ENCODE measurements around the gene PAQR9.

PAQR9 gene, protein sequence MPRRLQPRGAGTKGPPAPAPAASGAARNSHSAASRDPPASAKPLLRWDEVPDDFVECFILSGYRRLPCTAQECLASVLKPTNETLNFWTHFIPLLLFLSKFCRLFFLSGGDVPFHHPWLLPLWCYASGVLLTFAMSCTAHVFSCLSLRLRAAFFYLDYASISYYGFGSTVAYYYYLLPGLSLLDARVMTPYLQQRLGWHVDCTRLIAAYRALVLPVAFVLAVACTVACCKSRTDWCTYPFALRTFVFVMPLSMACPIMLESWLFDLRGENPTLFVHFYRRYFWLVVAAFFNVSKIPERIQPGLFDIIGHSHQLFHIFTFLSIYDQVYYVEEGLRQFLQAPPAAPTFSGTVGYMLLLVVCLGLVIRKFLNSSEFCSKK

DNA sequence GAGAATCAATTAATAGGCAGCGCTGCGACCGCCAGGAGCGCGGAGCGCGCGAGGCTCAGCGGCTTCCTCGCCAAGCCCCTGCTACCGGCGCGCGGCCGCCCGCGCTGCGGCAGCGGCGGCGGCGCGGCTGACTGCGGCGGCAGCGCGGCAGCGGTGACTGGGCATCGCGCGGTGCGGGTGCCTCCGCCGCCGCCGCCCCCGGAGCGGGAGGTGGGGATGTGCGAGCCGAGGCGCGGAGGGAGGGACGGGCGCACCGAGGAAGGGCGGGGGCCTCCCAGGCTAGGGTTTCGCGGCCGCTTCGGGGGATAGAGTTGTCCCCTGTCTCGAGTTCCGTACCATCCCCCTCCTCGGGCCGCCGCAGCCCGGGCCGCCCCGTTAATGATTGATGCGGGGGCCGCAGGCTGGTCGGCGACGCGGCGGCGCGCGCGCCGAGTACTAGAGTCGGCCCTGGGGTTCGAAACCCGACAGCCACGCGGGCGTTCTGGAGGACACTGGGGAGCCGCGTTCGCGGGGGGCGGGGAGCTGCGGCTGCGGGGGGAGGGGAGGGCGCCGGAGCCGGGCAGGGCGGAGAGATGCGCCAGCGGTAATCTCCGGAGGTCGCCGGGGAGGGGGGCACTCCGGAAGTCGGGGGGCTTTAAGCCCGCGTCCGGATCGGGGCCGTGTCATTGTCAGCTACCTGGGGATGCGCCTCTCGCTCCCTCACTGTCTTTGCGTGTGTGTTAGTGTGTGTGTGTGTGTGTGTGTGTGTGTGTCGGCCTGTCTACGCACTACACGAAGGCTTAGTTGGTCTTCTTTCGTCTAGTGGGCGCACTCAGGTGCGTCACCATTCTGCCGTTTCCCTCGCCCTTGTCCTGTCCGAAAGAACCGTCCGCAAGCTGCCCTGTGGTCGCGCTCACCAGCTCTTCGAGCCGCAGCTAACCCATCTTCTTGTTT lies at the start of gene PAQR9:
PAQR9 (minus strand) TSS at position 159 of the 933 bp plus-strand sequence. CDS start 338 bp downstream, outside the sequence.
- H3K27ac ChIP-seq (ENCODE audit: poor library complexity, severe bottlenecking) = no peak within 1 kb of the TSS
- H3K9me3 ChIP-seq (ENCODE audit: severe bottlenecking) = no peaks in the 10 kb centered on the region
- peaks cover 6% of the 10 kb centered on the region for H3K4me1 ChIP-seq (ENCODE audit: insufficient read depth, poor library complexity, severe bottlenecking)
- H3K4me3 ChIP-seq (ENCODE audit: severe bottlenecking) = peak within 1 kb of the TSS; percentile 49
- DNase-seq (ENCODE audit: low spot score) (no peak), ATAC-seq (ENCODE audit: low read depth) (peak; percentile 35; the same call in 2 of the 3 replicates)
- no peaks in the 10 kb centered on the region for H3K36me3 ChIP-seq (ENCODE audit: low read depth)
- peaks cover 11% of the 10 kb centered on the region for H3K27me3 ChIP-seq (ENCODE audit: insufficient read depth, poor library complexity, severe bottlenecking)
- TF ChIP-seq, protein P1, sequence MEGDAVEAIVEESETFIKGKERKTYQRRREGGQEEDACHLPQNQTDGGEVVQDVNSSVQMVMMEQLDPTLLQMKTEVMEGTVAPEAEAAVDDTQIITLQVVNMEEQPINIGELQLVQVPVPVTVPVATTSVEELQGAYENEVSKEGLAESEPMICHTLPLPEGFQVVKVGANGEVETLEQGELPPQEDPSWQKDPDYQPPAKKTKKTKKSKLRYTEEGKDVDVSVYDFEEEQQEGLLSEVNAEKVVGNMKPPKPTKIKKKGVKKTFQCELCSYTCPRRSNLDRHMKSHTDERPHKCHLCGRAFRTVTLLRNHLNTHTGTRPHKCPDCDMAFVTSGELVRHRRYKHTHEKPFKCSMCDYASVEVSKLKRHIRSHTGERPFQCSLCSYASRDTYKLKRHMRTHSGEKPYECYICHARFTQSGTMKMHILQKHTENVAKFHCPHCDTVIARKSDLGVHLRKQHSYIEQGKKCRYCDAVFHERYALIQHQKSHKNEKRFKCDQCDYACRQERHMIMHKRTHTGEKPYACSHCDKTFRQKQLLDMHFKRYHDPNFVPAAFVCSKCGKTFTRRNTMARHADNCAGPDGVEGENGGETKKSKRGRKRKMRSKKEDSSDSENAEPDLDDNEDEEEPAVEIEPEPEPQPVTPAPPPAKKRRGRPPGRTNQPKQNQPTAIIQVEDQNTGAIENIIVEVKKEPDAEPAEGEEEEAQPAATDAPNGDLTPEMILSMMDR (IDR thresholded peaks at IDR 0.05; ENCODE audit: poor library complexity, severe bottlenecking) = peak; percentile 14

DNA sequence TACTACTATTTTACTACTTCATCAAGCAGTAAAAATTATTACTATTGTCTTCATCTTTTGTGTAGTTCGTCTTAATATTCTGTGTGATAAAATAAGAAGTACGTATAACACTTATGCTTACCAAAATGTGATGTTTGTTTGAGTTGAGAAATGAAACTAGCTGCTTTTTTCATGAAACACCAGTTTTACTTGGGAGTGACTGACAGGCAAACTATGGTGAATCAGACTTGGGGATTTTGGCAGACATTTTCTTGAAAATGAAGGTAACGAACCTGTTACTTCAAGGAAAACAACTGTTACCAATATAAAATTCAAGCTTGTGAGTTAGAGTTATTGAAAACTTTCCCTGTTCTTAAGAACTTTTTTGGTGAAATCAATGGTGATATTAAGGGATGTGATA lies 48.2 kb upstream of the PAQR9 start:
- DNase-seq (ENCODE audit: low spot score) (no peak), ATAC-seq (ENCODE audit: low read depth) (no peak)
- TF ChIP-seq, protein P1 (IDR thresholded peaks at IDR 0.05; ENCODE audit: poor library complexity, severe bottlenecking) = no peak
- H3K27ac ChIP-seq (ENCODE audit: poor library complexity, severe bottlenecking) = no peak overlapping the region
- no peak overlapping the region for H3K4me3 ChIP-seq (ENCODE audit: severe bottlenecking)
- H3K27me3 ChIP-seq (ENCODE audit: insufficient read depth, poor library complexity, severe bottlenecking) = no peaks in the 10 kb centered on the region
- no peaks in the 10 kb centered on the region for H3K9me3 ChIP-seq (ENCODE audit: severe bottlenecking)
- H3K36me3 ChIP-seq (ENCODE audit: low read depth) = peaks cover 65% of the 10 kb centered on the region
- H3K4me1 ChIP-seq (ENCODE audit: insufficient read depth, poor library complexity, severe bottlenecking) = peaks cover 20% of the 10 kb centered on the region

DNA sequence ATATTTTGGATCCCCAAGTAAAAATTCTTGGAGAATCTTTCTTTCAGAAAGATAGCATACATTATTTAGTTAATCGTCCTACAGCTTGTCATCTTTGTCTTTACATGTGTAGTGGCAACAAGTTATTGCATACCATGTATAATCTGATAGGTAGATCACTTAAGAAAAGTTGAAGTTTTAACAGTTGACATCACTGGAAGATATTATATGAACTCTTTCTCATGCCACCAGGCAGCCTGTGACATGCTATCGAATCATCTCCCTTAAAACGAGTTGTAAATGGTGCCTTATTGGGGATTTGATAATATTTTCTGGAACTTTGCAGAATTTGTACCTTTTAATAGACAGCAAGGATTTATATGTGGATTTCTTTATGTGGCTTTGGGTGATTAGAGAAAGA lies 46.5 kb upstream of the PAQR9 start:
- H3K4me3 ChIP-seq (ENCODE audit: severe bottlenecking) = no peak overlapping the region
- H3K4me1 ChIP-seq (ENCODE audit: insufficient read depth, poor library complexity, severe bottlenecking) = peaks cover 28% of the 10 kb centered on the region
- TF ChIP-seq, protein P1 (IDR thresholded peaks at IDR 0.05; ENCODE audit: poor library complexity, severe bottlenecking) = no peak
- no peaks in the 10 kb centered on the region for H3K9me3 ChIP-seq (ENCODE audit: severe bottlenecking)
- H3K27me3 ChIP-seq (ENCODE audit: insufficient read depth, poor library complexity, severe bottlenecking) = no peaks in the 10 kb centered on the region
- H3K36me3 ChIP-seq (ENCODE audit: low read depth) = peaks cover 48% of the 10 kb centered on the region
- no peak for DNase-seq (ENCODE audit: low spot score)
- no peak overlapping the region for H3K27ac ChIP-seq (ENCODE audit: poor library complexity, severe bottlenecking)
- no peak for ATAC-seq (ENCODE audit: low read depth)

DNA sequence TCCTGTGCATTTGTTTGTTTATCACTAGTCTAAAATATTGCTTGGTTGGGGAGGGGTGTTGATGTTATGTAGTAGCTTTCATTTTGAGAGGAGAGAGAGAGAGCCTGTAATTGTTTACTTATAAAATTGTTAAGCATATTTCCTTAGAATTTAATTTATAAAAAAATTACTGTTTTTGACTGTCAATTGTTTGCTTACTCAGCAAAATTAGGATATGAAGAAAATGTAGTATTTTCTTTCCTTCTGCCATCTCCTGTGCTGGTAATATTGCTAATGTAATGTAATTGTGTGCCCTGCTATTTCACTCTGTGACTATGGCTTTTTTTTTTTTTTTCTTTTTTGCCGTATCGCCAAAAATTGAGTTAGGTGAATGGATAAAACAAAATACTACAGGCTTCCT lies 41.3 kb upstream of the PAQR9 start:
- Histone ChIP-seq H3K36me3 (ENCODE audit: low read depth) (no peaks in the 10 kb centered on the region), H3K4me1 (ENCODE audit: insufficient read depth, poor library complexity, severe bottlenecking) (peaks cover 28% of the 10 kb centered on the region), H3K4me3 (ENCODE audit: severe bottlenecking) (no peak overlapping the region), H3K27ac (ENCODE audit: poor library complexity, severe bottlenecking) (no peak overlapping the region), H3K27me3 (ENCODE audit: insufficient read depth, poor library complexity, severe bottlenecking) (no peaks in the 10 kb centered on the region), H3K9me3 (ENCODE audit: severe bottlenecking) (no peaks in the 10 kb centered on the region)
- DNase-seq (ENCODE audit: low spot score) = no peak
- TF ChIP-seq, protein P1 (IDR thresholded peaks at IDR 0.05; ENCODE audit: poor library complexity, severe bottlenecking) = no peak
- ATAC-seq (ENCODE audit: low read depth) = no peak
